HG02943 (cell line): Measurements from ENCODE around the gene NAGLU.
A peak's percentile ranks its signal among the peaks of the same experiment; 100 is the strongest.

Experiments used
- ATAC-seq: cut with Tn5 transposase; IDR thresholded peaks from one replicate; pipeline ENCODE4 v1.9.1; 2021; ENCODE audit warnings: mild to moderate bottlenecking, low read depth, moderate library complexity; ENCODE audit not compliant: unreplicated experiment

Gene NAGLU

GRCh38 chr17:42536048-42536371, at the start of gene NAGLU:
NAGLU (plus strand) TSS chr17:42536241; CDS start chr17:42536273, 32 bp downstream.
- peak; percentile 72 for ATAC-seq

DNA sequence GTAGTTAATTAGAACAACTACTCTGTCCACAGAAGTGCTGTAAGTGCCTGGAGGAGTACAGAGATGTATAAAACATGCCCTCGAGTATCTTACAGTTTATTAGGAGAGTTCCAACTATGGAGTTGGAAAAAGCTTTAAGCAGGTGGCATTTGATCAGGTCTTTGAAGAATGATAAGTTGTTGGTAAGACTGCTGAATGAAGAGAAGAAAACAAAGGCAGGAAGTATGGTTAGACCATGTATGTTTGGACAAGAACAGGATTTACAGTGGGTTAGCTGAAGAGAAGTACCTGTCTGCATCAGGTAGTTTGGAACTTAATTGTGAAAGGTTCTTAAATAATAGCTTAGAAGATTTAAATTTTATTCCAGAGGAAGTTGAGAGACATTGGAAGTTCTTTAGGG, 48.0 kb upstream of the NAGLU start:
- no peak for ATAC-seq

DNA sequence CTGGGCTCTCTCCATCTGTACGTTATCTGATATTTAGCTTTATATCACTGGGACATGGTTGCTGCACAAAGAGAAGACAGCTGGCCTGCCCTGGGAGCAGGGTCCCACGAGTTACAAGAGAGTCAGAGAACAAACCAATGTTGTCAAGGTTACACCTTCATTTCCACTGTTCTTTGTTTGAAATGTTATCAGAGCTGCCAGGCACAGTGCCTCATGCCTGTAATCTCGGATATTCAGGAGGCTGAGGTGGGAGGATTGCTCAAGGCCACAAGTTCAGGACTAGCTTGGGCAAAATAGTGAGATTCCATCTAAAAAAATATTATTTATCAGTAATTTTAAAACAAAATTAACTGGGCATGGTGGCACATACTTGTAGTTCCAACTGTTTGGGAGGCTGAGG, 42.7 kb upstream of the NAGLU start:
- ATAC-seq = no peak

DNA sequence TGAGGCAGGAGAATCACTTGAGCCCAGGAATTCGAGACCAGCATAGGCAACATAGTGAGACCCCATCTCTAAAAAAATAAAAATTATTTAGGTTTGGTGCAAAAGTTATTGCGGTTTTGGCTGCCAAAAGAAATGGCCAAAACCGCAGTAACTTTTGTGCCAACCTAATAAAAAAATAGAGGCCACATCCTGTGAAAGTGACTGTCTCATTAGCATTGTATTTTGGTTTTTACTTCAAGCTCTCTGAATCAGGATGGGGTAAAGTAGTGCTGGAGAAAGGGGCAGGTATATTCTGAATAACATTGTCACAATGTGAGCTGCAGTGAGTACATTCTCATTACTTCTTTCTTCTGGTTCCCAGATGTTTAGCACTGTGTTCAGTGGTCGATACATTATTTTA, 41.4 kb upstream of the NAGLU start:
- ATAC-seq = no peak

GRCh38 chr17:42498828-42499227, 37.2 kb upstream of the NAGLU start:
- ATAC-seq = no peak

DNA sequence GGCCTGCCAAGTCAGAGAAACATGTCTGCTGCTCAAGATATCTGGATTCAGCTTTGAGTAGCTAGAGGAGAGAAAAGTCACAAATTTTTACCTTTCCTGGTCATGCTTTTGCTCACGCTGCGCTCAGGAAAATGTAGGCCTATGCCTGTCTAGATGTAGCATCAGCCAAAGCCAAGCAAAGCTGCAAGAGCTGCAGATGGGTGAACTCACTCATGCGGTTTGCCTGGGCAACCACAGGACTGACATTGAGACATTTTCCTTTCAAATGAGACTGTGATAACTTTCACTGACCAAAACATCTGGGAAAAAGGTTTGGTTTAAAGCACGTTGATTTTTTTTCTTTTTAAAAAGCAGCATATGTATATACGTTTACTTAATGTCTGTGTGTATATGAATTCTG, 34.0 kb upstream of the NAGLU start:
- ATAC-seq = no peak

GRCh38 chr17:42502926-42503325, 33.1 kb upstream of the NAGLU start:
- no peak for ATAC-seq

DNA sequence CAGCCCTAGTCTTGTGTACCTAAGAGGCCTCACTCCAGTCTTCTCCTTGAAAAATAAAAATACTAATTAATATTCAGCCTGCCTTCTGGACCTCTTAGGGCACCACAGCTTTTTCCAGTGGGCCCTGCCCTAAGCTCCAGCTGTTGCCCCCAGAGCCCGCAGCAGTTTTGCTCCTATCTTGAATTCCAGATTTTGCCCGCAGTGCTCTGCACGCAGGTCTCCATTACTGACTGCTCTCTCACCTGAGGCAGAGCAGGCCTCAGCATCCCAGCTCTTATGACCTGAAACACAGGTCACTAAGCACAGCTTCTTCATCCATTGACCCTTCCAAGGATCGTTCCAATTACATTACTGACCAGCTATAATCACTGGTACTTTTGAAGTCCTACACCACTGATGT, 28.4 kb upstream of the NAGLU start:
- no peak for ATAC-seq

DNA sequence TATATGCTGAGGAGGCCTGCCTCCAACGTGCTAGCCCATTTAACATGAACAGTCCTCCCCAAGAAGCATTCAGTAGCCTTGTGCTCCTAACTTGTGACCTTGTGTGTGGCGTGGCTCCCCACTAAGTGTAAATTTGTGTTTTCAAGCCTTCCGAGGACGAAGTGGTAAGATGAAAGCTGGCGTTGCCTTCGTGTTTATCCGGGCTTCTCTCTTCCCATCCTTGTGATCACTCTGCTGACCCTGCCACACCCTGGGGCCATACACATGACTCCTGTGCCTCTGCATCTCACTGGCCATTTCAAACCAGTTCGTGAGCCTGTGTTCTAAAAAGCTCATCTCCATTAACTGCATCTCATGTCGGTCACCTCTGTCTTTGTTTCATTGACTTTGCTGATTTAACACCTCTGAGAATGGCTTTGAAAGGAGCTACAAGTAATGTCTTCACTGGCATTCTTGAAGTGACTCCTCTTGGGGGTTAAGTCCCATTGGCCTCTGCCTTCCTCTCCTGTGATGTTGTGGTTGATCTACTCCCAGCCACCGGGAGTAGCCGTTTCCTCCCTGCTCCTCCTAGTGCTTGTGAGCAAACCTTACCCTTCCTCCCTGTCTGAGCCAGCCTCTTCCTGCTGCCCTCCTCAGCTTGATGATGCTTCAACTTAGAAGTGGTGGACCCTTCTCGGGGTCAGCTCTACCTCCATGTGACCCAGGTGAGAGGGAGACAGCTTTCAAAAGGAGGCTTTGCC, 27.4 kb upstream of the NAGLU start:
- no peak for ATAC-seq

GRCh38 chr17:42509409-42509808, 26.6 kb upstream of the NAGLU start:
- ATAC-seq = no peak

DNA sequence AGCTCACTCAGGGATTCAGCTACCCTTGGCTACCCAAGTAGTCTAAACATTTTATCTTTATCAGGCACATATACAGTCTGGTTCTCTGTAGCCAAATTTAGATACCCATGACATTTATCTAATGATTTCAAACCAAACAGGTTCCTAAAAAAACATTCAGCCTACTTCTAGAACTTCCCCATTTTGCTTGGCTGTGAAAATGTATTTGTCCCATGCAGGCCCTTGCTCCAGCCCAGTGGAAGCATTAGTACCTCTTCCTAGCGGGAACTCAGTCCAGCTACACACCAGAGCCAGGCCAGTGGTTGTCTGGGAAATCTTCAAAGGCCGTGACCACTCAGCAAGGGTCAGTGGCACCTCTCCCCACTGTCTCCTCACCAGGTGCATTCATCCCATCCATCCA, 26.2 kb upstream of the NAGLU start:
- ATAC-seq = no peak

GRCh38 chr17:42512246-42512645, 23.8 kb upstream of the NAGLU start:
- ATAC-seq = no peak

GRCh38 chr17:42512733-42513251, 23.2 kb upstream of the NAGLU start:
- no peak for ATAC-seq

DNA sequence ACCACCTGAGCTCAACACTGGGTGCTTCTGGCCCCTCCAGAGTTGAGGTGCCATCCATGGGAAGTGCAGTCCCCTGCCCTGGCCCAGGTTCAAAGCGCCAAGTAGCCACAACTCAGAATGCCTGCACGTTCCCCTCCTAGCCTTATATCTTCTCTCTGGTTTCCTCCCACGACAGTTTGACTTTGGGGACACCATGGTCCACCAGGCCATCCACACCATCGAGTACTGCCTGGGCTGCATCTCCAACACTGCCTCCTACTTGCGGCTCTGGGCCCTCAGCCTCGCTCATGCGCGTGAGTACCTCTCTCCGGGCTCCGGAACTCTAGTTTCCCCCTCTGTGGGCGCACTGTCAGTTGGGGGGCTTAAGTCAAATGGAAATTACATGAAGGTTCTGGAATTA, 22.4 kb upstream of the NAGLU start:
- no peak for ATAC-seq

DNA sequence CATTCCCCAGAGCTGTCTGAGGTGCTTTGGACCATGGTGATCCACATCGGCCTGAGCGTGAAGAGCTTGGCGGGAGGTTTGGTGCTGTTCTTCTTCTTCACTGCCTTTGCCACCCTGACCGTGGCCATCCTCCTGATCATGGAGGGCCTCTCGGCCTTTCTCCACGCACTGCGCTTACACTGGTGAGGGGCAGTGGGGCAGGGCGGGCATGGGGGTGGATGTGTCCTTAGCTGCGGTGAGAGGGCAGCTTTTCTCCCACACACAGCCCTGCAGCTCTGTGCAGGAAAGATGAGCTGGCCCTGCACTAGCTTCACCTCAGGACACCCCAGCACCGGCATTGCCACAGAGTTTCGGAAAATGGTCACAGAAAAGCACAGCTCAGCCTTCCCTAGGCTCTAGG, 21.8 kb upstream of the NAGLU start:
- ATAC-seq = no peak

- ATAC-seq = no peak
Observed at GRCh38 chr17:42514867-42515266, 21.2 kb upstream of the NAGLU start.

GRCh38 chr17:42517516-42517915, 18.5 kb upstream of the NAGLU start:
- no peak for ATAC-seq

- no peak for ATAC-seq
Observed at GRCh38 chr17:42518046-42518754, 17.8 kb upstream of the NAGLU start.

- ATAC-seq = no peak
Observed at GRCh38 chr17:42518755-42519545, 17.1 kb upstream of the NAGLU start.

GRCh38 chr17:42519546-42520491, 16.2 kb upstream of the NAGLU start:
- ATAC-seq = no peak
